HG02943 (cell line): ENCODE results near the gene BABAM1.

Experiments
- ATAC-seq: cut with Tn5 transposase; IDR thresholded peaks from one replicate; pipeline ENCODE4 v1.9.1; 2021; ENCODE audit warnings: mild to moderate bottlenecking, low read depth, moderate library complexity; ENCODE audit not compliant: unreplicated experiment

BABAM1 gene

DNA sequence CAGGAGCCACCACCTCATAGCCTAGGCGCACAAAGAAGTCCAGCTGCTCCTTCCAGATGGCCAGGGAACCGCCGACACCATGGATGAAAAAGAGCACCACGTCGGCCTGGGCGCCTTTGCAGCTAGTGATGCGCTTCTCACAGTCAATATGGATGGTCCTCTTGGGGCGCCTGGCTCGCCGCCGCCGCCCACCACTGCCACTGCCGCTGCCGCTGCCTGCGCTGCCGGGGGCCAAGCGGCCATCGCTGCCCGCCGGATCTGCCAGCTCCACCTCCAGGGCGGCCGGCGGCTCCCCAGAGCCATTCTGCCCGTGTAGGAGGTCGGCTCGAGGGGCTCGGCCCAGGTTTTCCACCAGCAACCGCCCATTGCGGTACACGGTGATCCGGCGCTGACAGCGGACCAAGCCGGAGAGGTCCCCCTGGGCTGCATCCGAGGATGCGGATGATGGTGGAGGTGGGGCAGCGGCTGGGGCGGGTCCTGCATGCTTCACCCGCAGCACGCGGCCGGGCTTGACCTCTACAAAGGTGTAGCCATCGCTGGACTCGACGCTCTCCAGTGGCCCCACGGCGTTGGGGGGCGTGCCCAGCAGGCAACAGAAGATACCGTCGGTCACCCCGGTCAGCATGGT, 33.9 kb downstream of the BABAM1 start:
- ATAC-seq: no peak

DNA sequence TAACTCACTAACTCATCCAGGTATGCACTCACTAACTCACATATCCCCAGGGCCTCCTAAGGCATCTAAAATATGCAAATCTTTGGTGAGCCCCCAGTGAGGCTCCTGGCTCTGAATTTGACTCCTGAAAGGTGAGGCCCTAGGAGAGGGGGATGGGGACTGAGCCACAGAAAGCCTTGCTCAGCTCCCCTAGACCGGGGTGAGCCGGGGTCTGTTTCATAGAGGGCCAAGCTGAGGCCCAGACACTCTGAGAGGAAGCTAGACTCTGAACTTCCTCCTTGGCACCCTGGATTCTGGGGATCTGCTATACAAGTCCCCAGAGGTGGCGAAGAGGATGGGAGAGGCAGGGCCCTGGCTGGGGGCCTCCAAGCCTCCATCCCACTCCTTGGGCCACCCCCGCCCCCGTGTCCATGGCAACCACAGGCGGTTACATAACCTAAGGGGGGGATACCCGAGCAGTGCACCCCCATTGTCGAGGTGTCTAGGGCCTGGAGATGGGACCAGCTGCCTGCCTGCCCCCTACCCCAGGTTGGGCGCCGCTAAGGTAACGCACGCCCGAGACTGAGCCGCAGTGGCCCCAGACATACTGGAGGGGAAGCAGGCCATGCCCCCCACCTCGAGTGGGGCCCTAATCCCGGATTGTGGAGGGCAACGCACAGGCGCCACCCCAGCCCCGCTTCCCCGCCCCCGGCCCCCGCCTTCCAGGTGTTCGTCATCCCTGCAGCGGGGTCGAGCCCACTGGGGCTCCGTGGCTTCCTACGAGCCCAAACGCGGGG, 35.3 kb downstream of the BABAM1 start:
- no peak for ATAC-seq

DNA sequence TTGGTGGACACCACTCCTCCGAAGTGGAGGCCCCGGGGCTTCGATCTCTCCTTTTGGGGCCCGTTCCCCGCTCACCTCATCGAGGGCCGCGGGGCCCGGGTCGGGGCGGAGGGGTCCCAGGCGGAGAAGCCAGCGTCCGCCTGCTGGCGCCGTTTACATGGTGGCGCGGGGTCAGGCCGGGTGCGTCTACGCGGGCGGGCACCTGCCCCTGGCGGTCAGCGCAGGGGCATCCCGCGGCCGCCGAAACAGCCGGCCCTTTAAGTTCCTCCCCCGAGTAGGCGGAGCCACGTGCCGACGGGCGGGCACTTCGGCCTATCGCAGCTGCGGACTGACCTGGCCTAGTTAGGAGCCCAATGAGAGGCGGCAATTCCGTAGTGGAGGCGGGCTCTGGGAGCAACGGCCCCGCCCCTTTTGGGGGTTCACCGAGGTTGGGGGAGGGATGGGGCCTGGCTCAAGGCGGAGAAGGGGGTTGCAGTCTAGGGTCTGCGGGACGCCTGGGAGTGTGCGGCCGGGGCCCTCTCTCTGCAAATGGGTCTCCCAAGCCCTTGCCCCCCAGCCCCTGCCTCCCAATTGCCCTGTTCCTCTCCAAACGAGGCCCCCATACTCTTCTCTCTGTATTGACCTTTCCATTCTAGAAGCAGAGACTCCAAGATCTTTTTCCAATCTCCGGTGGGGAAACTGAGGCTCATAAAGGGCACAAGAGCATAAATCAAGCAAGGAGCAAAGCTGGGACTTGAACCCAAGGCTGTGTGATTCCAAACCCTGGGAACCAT, 36.1 kb downstream of the BABAM1 start, which contains the start of gene ABHD8:
TSS of gene ABHD8 (minus strand) at position 259 of the 773 bp plus-strand sequence. CDS start 1,809 bp downstream, outside the sequence.
- peak; percentile 42 for ATAC-seq

DNA sequence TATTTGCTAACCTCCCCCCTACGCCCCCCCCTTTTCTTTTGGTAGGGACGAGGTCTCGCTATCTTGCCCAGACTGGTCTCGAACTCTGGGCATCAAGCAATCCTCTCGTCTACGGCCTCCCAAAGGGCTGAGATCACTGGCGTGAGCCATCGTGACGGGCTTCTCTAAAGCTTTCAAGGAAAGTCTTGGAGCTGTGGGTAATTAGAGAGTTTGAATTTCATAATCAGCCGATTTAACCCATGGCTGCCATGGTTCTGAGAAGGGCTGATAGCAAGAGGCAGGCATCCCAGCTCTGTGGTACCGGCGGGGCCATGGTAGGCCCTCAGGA, 36.7 kb downstream of the BABAM1 start:
- no peak for ATAC-seq

DNA sequence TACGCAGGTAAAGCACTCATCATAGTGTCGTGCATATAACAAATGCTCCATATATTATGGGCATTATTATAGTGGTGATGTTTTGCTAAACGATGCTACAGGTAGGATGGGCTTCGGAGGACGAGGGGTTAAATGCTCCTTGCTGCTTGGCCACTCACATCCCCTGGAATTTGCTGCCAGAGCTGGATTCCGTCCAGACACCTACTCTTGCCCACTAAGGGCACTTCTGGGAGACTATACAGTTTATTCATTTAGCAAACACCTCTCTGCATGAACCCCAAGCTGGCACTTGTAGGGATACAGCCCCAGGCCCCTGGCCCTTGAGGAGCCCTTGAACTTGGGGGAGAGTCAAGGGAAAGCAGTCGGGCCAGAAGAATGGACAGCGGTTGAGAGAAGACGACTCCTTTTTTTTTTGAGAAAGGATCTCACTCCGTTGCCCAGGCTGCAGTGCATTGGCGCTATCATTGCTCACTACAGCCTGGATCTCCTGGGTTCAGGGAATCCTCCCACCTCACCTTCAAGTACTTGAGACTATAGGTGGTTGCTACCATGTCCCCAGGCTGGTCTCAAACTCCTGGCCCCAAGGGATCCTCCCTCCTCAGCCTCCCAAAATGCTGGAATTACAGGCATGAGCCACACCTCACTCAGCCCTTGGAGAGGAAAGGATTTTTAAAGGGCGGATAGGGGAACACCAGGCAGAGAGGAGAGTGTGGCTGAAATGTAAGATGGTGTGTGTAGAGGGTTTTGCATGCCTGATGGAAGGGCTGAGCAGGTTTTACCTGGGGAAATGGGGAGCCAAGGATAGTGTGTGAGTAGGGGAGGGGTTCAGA, 37.4 kb downstream of the BABAM1 start:
- no peak for ATAC-seq

DNA sequence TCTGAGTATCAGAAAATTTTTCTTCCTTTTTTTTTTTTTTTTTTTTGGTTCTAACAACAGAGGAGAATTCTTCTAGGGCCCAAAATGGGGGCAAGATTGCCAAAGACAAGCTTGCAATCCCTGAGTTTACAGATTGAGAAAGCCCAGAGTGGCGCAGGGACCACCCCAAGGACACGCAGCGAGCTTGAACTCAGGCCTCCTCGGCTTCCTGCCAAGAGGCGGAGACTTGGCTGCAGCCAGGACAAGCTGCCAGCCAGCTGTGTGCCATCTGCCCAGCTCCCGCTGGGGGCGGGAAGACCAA, 37.9 kb downstream of the BABAM1 start:
- no peak for ATAC-seq

DNA sequence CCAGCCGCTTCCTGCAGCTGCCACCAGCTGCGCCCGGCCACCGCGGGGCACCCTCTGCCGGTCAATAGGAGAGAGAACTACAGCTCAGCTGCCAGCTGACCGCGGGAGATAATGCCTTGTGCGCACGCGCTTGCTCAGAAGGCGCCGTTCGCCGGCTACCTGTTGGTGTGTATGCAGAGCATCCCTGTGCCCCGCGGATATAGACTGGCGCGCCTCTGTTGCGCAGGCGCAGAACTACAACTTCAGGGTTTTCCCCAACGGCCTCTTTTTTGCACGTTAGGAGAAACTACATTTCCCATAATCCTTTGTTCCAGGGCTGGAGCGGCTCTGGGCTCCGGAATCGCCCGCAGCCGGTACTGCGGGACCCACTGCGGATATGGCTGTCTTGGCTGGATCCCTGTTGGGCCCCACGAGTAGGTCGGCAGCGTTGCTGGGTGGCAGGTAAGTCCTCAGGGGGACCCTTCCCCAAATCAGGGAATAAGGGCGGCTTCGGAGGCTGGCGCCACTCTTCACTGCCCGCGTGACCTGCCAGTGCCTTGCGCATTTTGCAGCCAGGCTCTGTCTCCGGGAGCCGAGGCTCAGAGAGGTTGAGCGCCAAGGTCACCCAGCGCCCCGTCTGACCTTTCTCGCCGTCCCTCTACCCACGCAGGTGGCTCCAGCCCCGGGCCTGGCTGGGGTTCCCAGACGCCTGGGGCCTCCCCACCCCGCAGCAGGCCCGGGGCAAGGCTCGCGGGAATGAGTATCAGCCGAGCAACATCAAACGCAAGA, 38.5 kb downstream of the BABAM1 start, which contains the start of gene MRPL34:
TSS of gene MRPL34 (plus strand) at position 356 of the 768 bp plus-strand sequence. CDS start at position 377, 21 bp downstream.
- peak; percentile 66 for ATAC-seq

DNA sequence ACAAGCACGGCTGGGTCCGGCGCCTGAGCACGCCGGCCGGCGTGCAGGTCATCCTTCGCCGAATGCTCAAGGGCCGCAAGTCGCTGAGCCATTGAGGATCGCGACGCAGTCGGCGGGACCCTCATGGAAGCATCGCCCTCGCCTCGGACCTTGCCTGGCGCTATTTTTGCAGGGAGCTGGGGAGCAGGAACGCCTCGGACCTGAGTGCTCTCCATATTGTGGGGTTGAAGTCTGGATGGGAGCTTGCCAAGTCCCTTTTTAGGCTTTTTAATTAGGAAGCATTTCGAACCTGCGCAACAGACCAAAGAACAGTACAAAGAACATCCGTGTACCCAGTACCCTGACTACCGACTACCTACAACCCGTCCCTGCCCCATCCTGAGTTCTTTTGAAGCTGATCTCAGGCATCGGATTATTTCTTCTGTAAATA, 39.1 kb downstream of the BABAM1 start:
- ATAC-seq: no peak

DNA sequence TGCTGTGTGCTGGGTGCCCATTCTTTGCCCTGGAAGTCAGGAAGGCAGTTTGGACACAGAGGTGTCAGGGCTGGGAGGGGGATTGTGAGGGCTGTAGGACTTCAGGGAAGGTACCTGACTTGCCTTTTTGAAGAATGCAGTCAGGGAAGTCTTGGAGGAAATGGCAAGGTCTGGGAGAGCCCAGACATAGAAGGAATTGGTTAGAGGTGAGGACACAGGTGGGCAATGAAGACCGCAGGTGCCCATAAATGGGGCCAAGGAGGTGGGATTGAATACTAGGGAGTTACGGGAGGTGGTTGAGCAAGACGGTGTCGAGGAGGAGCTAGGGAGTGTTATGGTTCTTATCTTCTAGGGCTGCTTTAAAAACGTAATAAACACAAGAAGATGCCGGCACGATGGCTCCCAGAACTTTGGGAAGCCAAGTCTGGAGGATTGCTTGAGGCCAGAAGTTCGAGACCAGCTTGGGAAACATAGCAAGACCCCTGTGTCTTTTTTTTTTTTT, 40.7 kb downstream of the BABAM1 start:
- ATAC-seq: no peak

DNA sequence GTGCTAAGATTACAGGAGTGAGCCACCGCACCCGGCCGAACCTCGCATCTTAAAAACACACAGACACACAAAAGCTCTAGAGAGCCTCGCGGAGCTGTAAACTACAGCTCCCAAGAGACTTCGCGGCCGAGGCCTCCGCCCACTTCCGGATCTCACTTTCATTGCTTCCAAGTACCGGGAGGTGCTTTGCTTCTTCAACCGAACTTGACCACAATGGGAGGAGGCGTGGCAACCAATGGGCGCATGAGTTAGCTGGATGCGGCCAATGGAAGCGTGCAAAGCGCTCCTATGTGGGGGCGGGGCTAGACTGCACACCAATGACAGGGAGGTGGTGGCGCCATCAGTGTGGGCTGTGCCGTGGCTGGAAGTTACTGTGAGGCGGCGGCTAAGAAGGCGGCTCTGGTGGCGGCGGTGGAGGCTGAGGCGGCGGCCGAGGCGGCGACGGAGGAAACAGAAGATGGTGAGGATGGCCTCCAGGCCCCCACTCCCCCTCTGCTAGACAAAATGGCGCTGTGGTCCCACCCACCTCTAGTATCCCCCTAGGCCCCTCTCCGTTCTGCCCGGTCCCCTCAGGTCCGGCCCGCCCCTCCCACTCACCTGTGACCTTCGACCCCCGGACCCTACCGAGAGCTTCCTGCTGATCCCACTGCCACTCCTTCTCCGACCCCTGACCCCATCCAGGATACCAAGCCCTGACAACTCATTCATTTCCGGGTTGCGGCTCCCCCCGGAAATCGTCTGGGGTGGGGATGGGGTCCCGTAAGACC, 42.1 kb downstream of the BABAM1 start, which contains the start of gene DDA1:
TSS of gene DDA1 (plus strand) at position 366 of the 767 bp plus-strand sequence. CDS start at position 458, 92 bp downstream.
- ATAC-seq: peak; percentile 47

DNA sequence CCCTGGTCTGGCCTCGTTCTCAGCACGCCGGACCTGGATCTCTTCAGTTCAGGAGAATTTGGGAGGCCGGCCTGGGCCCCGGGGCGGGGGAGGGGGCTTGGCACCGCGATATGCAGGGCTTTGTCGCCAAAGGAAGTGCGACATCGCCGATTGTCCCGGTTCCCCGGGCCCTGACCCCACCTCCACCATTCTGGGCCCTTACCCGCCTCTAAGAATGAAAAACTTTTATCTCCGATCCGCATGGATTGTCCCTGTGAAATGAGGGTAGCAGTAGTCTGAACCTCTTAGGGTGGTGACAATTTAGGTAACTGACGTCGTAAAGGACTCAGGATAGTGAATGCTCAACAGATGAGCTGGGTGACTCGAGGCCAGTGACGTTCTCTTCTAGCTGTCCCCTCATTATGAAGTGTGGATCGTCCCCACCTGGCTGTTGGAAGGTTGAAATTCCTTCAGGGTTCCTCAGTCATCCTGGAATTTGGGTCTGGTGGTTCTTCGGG, 42.8 kb downstream of the BABAM1 start:
- ATAC-seq: no peak

DNA sequence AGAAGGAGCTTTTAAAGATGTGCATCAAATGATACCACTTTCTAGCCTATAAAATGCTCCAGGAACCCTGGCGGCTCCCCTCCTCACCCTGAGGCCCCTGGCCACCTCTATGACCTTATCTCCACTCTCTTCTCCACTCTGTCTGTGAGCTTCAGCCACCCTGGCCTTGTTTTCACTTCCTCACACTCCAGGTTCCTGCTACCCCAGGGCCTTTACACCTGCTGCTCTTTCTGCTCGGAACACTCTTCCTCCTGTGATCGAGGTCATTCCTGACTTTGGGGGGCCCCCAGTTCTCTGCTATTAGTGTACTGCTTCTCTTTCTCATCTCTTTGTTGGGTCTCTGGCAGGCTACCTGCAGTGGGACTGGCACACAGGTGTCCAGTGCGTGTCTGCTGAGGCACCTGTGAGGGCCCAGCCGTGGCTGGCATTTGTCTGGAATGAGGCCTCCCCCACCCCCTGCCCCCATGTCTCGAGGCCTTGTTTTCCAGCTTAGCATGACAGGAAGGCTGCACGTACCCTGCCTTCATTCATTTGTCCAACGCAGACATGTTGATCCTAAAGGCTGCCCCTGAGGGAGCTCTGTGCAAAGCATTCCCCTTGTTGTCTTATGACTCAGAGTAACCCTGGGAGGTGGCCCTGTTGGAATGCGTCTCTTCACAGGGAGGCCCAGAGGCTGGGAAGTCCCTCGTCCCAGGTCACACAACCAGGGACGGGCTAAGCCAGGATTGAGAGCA, 44.4 kb downstream of the BABAM1 start:
- ATAC-seq: no peak

DNA sequence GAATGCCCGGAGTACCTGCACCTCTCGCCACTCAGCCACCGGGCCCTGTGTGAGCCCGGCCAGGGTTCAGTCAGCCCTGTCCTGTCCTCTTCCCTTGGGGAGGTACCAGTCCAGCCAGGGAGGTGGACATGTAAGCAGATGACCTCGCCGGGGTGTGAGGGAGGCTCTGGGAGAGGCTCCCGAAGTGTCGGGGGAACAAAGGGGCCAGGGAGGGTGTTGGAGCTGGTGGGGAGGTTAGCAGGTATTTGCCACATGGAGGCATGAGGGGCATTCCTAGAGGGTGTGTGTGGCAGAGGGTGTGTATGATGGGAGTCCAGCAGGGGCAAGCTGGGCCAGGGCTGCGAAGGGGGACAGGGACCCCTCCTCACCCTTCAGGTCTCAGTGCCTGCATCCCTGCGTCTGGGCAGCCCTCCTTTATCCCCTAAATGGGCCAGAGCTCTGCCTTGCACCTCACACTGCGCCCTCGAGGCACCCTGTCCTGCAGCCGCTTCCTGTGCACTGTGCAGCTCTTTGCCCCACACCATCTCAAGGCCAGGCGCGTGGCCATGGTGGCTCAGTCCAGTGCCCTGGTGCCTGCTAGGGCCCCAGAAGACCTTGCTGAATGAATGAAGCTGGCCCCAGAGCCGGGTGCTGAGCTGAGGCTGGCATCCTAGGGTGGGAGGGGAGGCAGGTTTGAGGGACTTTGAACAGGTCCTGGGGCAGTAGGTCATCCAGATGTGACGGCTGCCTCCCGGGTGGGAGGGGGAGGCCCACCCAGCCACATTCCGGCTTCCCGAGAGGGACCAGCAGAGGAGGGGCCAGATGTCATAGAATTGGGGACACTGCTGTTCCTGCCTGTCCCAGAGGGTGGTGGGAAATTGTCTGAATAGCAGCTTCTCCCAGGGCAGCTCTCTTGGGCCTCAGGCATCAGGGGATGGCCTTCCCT, 45.2 kb downstream of the BABAM1 start:
- no peak for ATAC-seq

DNA sequence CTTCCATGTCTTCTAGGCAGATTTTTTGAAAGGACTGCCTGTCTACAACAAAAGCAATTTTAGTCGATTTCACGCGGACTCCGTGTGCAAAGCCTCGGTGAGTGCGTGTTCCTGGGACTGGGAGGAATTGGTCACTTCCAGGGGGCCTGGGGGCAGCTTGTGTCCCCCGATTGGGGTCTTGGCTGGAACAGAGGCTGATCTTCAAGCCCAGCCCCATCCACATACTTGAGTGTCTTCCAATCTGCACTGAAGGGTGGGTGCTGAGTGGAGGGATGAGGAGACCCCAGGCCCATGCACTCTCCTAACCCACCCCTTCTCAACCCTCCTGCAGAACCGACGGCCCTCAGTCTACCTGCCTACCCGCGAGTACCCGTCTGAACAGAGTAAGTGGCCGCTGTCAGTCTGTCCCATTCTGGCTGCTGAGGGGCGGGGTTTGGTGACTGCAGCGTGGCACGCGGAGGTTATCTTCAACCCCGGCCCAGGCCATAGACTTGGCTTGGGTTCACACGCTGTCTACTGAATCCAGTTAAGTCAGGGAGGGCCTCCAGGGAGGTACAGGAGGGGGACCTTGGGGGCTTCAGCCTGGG, 46.9 kb downstream of the BABAM1 start:
- ATAC-seq: no peak

DNA sequence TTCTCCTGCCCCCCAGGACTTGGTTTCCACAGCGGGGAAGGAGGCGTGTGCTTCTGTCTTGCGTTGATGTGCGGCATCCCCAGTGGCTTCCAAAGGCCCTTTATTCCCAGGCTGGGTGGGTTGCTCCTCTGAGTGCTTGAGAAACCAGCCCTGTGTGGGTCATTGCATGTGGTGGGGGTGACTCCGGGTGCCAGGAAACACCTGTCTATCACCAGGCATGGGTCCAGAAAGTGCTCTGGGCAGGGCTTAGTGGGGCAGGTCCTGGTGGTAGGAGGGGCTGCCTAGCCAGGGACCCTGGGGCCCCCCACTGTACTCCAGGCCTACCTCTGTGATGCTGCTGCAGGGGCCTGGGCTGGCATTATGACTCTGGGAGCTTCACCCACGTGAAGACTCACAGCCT, 51.7 kb downstream of the BABAM1 start:
- ATAC-seq: no peak

DNA sequence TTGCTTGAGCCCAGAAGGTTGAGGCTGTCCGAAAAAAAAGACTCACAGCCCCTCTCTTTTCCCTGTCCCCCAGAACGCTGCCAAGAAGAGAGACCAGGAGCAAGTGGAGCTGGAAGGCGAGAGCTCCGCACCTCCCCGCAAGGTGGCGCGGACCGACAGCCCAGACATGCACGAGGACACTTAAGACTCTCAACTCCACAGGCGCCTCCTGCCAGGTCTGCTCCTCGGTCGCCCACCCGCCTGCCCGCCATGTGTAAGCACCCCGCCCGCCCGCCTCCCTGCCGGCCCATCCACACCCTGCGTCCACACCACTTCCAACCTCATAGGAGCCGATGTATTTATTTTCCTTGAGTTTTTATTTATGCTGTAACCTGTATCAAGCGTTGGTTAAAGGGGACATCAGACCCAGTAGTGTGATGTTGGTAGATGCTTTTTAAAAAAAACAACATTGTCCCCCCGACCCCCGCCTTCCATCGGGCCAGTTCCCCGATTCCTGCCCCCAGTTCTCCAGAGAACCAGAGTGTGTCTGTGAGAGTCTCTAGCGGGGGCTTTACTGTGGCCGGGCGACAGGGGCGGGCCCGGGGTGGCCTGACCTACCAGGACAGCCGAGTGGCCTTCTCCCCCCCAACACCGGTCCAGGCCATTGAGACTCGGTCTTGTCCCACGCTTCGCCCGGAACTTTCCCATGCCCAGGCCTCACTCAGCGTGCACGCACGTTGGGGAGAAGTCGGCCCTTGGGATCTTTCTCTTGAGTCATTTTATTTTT, 52.4 kb downstream of the BABAM1 start:
- no peak for ATAC-seq
